HG02623 (cell line): ENCODE data around the gene CPNE8.
"Not testable (repeated sequence)": the region's sequence is repeated elsewhere in the genome, so short reads cannot be mapped to it uniquely, and the experiment has no call there.

Experiments used
- ATAC-seq: cut with Tn5 transposase; IDR thresholded peaks from one replicate; pipeline ENCODE4 v1.9.1; 2021; ENCODE audit warnings: moderate library complexity; ENCODE audit not compliant: unreplicated experiment

The CPNE8 gene

GRCh38 chr12:38744041-38744440, 161.3 kb downstream of the CPNE8 start:
- ATAC-seq: no peak

- not testable (repeated sequence) for ATAC-seq
These were observed 162.9 kb downstream of the CPNE8 start for GRCh38 chr12:38742496-38742895.

- no peak for ATAC-seq
These were observed 168.6 kb downstream of the CPNE8 start for GRCh38 chr12:38736821-38737220.

- ATAC-seq: no peak
These were observed 172.6 kb downstream of the CPNE8 start for GRCh38 chr12:38732761-38733160.

GRCh38 chr12:38728894-38729293, 176.5 kb downstream of the CPNE8 start:
- ATAC-seq: no peak

- ATAC-seq: no peak
These were observed 183.7 kb downstream of the CPNE8 start for GRCh38 chr12:38721611-38722252.

- no peak for ATAC-seq
These were observed 184.7 kb downstream of the CPNE8 start for GRCh38 chr12:38720661-38721060.

GRCh38 chr12:38713294-38713693, 192.1 kb downstream of the CPNE8 start:
- ATAC-seq: no peak

- ATAC-seq: peak; percentile 81
These were observed 194.3 kb downstream of the CPNE8 start for GRCh38 chr12:38711054-38711453.

GRCh38 chr12:38708466-38708865, 196.9 kb downstream of the CPNE8 start:
- ATAC-seq: no peak

GRCh38 chr12:38707648-38708047, 197.7 kb downstream of the CPNE8 start:
- no peak for ATAC-seq

GRCh38 chr12:38697289-38697688, 208.1 kb downstream of the CPNE8 start:
- no peak for ATAC-seq

- no peak for ATAC-seq
These were observed 210.3 kb downstream of the CPNE8 start for GRCh38 chr12:38695057-38695456.

GRCh38 chr12:38691164-38691563, 214.2 kb downstream of the CPNE8 start:
- ATAC-seq: no peak

GRCh38 chr12:38690646-38691045, 214.7 kb downstream of the CPNE8 start:
- ATAC-seq: no peak

- ATAC-seq: no peak
These were observed 215.7 kb downstream of the CPNE8 start for GRCh38 chr12:38689704-38690103.

- no peak for ATAC-seq
These were observed 216.2 kb downstream of the CPNE8 start for GRCh38 chr12:38689195-38689594.

GRCh38 chr12:38682521-38682920, 222.9 kb downstream of the CPNE8 start:
- ATAC-seq: no peak

- no peak for ATAC-seq
These were observed 235.9 kb downstream of the CPNE8 start for GRCh38 chr12:38669530-38669929.

GRCh38 chr12:38669081-38669480, 236.3 kb downstream of the CPNE8 start:
- no peak for ATAC-seq

GRCh38 chr12:38666425-38666824, 239.0 kb downstream of the CPNE8 start:
- ATAC-seq: no peak

GRCh38 chr12:38664661-38665269, 240.6 kb downstream of the CPNE8 start:
- ATAC-seq: peak; percentile 85

- no peak for ATAC-seq
These were observed 242.6 kb downstream of the CPNE8 start for GRCh38 chr12:38662829-38663228.
